ENCODE data around the gene CREB3L4.

Gene CREB3L4

GRCh38 chr1:153944827-153945117 is 22.9 kb upstream of the CREB3L4 start (continued):
- TF ChIP-seq, protein P1, sequence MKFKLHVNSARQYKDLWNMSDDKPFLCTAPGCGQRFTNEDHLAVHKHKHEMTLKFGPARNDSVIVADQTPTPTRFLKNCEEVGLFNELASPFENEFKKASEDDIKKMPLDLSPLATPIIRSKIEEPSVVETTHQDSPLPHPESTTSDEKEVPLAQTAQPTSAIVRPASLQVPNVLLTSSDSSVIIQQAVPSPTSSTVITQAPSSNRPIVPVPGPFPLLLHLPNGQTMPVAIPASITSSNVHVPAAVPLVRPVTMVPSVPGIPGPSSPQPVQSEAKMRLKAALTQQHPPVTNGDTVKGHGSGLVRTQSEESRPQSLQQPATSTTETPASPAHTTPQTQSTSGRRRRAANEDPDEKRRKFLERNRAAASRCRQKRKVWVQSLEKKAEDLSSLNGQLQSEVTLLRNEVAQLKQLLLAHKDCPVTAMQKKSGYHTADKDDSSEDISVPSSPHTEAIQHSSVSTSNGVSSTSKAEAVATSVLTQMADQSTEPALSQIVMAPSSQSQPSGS (tag by site-specific recombination; IDR thresholded peaks at IDR 0.05; ENCODE audit: low read depth) = no peak
- TF ChIP-seq ZNF600 (tag by site-specific recombination; IDR thresholded peaks at IDR 0.05) (no peak), INSM2 (tag by site-specific recombination; IDR thresholded peaks at IDR 0.05) (no peak), ZNF560 (tag by site-specific recombination; IDR thresholded peaks at IDR 0.05; ENCODE audit: borderline replicate concordance) (no peak)

DNA sequence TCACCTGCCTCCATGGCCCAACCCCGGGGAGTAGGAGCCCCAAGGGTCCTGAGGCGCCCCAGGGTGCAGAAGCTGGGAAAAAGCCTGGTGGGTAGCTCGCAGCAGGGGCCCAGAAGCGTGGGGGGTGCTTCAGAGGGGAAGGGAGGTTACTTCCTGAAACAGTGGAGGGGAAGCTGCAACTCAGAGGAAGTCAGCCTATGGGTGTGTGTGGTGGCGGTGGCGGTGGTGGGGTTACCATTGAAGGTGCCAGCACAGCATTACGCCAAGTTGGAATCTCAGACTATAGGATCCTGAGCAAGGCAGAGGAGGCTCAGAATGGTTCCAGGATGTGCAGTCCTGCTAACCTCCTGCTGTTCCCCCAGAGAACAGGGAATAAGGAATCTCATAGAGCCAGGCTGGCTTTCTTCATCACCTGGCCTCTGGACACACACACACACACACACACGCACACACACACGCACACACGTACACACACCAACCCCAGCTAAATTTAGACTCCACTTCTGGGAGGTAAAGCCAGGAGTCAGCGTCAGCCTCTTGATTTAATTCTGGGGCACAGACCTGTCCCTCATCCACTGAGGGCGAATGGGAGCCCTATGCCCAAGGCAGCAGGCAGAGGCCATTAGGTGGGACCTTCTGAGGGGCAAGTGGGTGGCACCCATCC is 22.4 kb upstream of the CREB3L4 start:
- no peaks in the 10 kb centered on the region for H3K9me3 ChIP-seq (ENCODE audit: control insufficient read depth, insufficient read depth, low read depth, low read length)
- no peaks in the 10 kb centered on the region for H3K4me1 ChIP-seq (ENCODE audit: control insufficient read depth, insufficient read depth, low read length)
- H3K27ac ChIP-seq (ENCODE audit: extremely low read depth, low read depth, low read length) = peak overlapping the region; percentile 91
- POLR2A ChIA-PET = interaction anchor here (0.6 to 4.3 kb wide), 8 partner anchors 13 to 169 kb away, joined by 4 to 36 read pairs (median 18); partner anchors contain the start of genes CREB3L4, CRTC2, GATAD2B and JTB
- peak overlapping the region; percentile 74 for H3K4me3 ChIP-seq (ENCODE audit: low read depth, low read length)
- H3K36me3 ChIP-seq (ENCODE audit: control insufficient read depth in 2 of 2, insufficient read depth in 1 of 2, low read length in 2 of 2) = peaks cover 0 to 67% of the 10 kb centered on the region in 2 experiments; a peak in 2 of 3 replicates
- CTCF ChIA-PET = interaction anchor here (0.6 to 2.5 kb wide), 14 partner anchors 11 to 601 kb away, joined by 3 to 10 read pairs (median 4); partner anchors contain the start of genes JTB and RAB13
- TF ChIP-seq ZNF600 (tag by site-specific recombination; IDR thresholded peaks at IDR 0.05) (peak; percentile 53), ZNF529 (tag by site-specific recombination; IDR thresholded peaks at IDR 0.05; ENCODE audit: insufficient replicate concordance) (no peak), GLIS2 (tag by site-specific recombination; IDR thresholded peaks at IDR 0.05) (no peak), BCL11B (tag by site-specific recombination; IDR thresholded peaks at IDR 0.05; ENCODE audit: low read depth) (0 out of 2 replicates have a peak, but pooled peaks have one; percentile 28), ZNF639 (tag by site-specific recombination; IDR thresholded peaks at IDR 0.05) (no peak), ZNF677 (tag by site-specific recombination; IDR thresholded peaks at IDR 0.05) (no peak), TRIM28 (IDR thresholded peaks at IDR 0.05; ENCODE audit: borderline replicate concordance, low read length) (no peak), ZNF10 (tag by site-specific recombination; IDR thresholded peaks at IDR 0.05) (no peak), ZSCAN4 (tag by site-specific recombination; IDR thresholded peaks at IDR 0.05) (peak; percentile 98), ZBTB1 (tag by site-specific recombination; IDR thresholded peaks at IDR 0.05) (no peak), TSHZ1 (tag by site-specific recombination; IDR thresholded peaks at IDR 0.05; ENCODE audit: borderline replicate concordance) (no peak), GLI2 (tag by site-specific recombination; IDR thresholded peaks at IDR 0.05; ENCODE audit: borderline replicate concordance, low read depth) (no peak), PRDM2 (tag by site-specific recombination; IDR thresholded peaks at IDR 0.05; ENCODE audit: borderline replicate concordance) (no peak), ZNF416 (tag by site-specific recombination; IDR thresholded peaks at IDR 0.05) (no peak)
- TF ChIP-seq, protein P2, sequence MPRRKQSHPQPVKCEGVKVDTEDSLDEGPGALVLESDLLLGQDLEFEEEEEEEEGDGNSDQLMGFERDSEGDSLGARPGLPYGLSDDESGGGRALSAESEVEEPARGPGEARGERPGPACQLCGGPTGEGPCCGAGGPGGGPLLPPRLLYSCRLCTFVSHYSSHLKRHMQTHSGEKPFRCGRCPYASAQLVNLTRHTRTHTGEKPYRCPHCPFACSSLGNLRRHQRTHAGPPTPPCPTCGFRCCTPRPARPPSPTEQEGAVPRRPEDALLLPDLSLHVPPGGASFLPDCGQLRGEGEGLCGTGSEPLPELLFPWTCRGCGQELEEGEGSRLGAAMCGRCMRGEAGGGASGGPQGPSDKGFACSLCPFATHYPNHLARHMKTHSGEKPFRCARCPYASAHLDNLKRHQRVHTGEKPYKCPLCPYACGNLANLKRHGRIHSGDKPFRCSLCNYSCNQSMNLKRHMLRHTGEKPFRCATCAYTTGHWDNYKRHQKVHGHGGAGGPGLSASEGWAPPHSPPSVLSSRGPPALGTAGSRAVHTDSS (tag by site-specific recombination; IDR thresholded peaks at IDR 0.05) = no peak

Data from HEK293 (cell line).